Omental fat pad (tissue), 4 donors: ENCODE results near the gene LYRM7. TPM values are rescaled to one million over a fixed set of nuclear protein-coding genes. Genes with fewer than 3 reads are reported as not detected.

ENCODE experiments used
- ATAC-seq: fragments of 150-250 bp; one replicate; pipeline ENCODE4 v1.9.1; 2016; ENCODE audit warnings: mild to moderate bottlenecking, moderate library complexity; ENCODE audit not compliant: low FRiP score
- DNase-seq: peaks from one replicate; pipeline ENCODE4 v3.0.0-alpha.2; 2019; ENCODE audit warnings: low spot score
- CTCF ChIP-seq, 3 donors: fragments of 450-650 bp; IDR thresholded peaks; one replicate each; pipeline ENCODE4 v1.5.1; 2016 to 2017; ENCODE audit warnings: antibody characterized with exemption in 3 of 3, mild to moderate bottlenecking in 3 of 3, moderate library complexity in 2 of 3
- total RNA-seq, 4 donors: library from RNA; depleted of rRNA; stranded (reverse); fragments of >200 nt; gene quantifications; one replicate each; pipeline ENCODE4 v1.1.0, GENCODE V29; 2016

The LYRM7 gene
- total RNA-seq, 4 donors from 2014 or later = 4.4 to 11.9 (median 9.5) TPM

- no peak for TF ChIP-seq CTCF (IDR thresholded peaks at IDR 0.05)
- ATAC-seq = no peak
- DNase-seq = no peak
Measured at GRCh38 chr5:131148835-131149234, 21.9 kb upstream of the LYRM7 start.

- DNase-seq = no peak
- ATAC-seq = no peak
- no peak for TF ChIP-seq CTCF (IDR thresholded peaks at IDR 0.05)
Measured at GRCh38 chr5:131150408-131150807, 20.3 kb upstream of the LYRM7 start.

- TF ChIP-seq CTCF (IDR thresholded peaks at IDR 0.05) = no peak
- DNase-seq (no peak), ATAC-seq (no peak)
Measured at GRCh38 chr5:131151216-131151615, 19.5 kb upstream of the LYRM7 start.

GRCh38 chr5:131156385-131156784 lies 14.4 kb upstream of the LYRM7 start:
- DNase-seq = no peak
- ATAC-seq = no peak
- TF ChIP-seq CTCF (IDR thresholded peaks at IDR 0.05) = no peak

GRCh38 chr5:131156957-131157356 lies 13.8 kb upstream of the LYRM7 start:
- DNase-seq (no peak), ATAC-seq (no peak)
- no peak for TF ChIP-seq CTCF (IDR thresholded peaks at IDR 0.05)

GRCh38 chr5:131160134-131160533 lies 10.6 kb upstream of the LYRM7 start:
- DNase-seq (no peak), ATAC-seq (no peak)
- TF ChIP-seq CTCF (IDR thresholded peaks at IDR 0.05) = no peak

GRCh38 chr5:131163276-131164119 lies 7.2 kb upstream of the LYRM7 start:
- ATAC-seq = no peak

More at GRCh38 chr5:131163276-131164119, 7.2 kb upstream of the LYRM7 start:
- no peak for TF ChIP-seq CTCF (IDR thresholded peaks at IDR 0.05)
- DNase-seq = no peak
